Neuronal stem cell (in vitro differentiated cells): ENCODE data around the gene TMEM88.

Source experiments
- DNase-seq: peaks from one replicate; pipeline ENCODE4 v3.0.0-alpha.2; 2013; ENCODE audit warnings: low spot score
- H2AFZ ChIP-seq: one replicate; pipeline ENCODE4 v1.6.1; 2013; ENCODE audit warnings: mild to moderate bottlenecking, low read length, inconsistent platforms
- H2AK5ac ChIP-seq: 2 replicates; pipeline ENCODE4 v1.6.1; 2013; ENCODE audit warnings: low read depth, mild to moderate bottlenecking, inconsistent platforms, low read length, moderate library complexity, mixed read lengths
- H2BK120ac ChIP-seq: 2 replicates; pipeline ENCODE4 v1.6.1; 2013; ENCODE audit warnings: low read depth, mild to moderate bottlenecking, inconsistent platforms, low read length, moderate library complexity, mixed read lengths
- H2BK12ac ChIP-seq: one replicate; pipeline ENCODE4 v1.6.1; 2013; ENCODE audit warnings: low read length, inconsistent platforms
- H2BK15ac ChIP-seq: 2 replicates; pipeline ENCODE4 v1.6.1; 2013; ENCODE audit warnings: mild to moderate bottlenecking, low read length, inconsistent platforms, mixed read lengths
- H2BK5ac ChIP-seq: one replicate; pipeline ENCODE4 v1.6.1; 2013; ENCODE audit warnings: inconsistent platforms, mild to moderate bottlenecking, low read length, moderate library complexity
- H3K14ac ChIP-seq: one replicate; pipeline ENCODE4 v1.6.1; 2013; ENCODE audit warnings: low read length, inconsistent platforms
- H3K18ac ChIP-seq: 2 replicates; pipeline ENCODE4 v1.6.1; 2013; ENCODE audit warnings: low read length, inconsistent platforms
- H3K23ac ChIP-seq: 2 replicates; pipeline ENCODE4 v1.6.1; 2013; ENCODE audit warnings: low read depth, mild to moderate bottlenecking, mixed read lengths, low read length, inconsistent platforms; ENCODE audit not compliant: poor library complexity
- H3K27ac ChIP-seq: replicated peaks from 3 replicates; pipeline ENCODE4 v1.5.1; 2013; ENCODE audit warnings: low read length, inconsistent platforms
- H3K27me3 ChIP-seq, 3 experiments: 2 replicates each; pipeline ENCODE4 v1.6.1; 2013; ENCODE audit warnings: low read length in 3 of 3, mild to moderate bottlenecking in 2 of 3, inconsistent platforms in 1 of 3, low read depth in 1 of 3, mixed read lengths in 1 of 3, moderate library complexity in 1 of 3; ENCODE audit not compliant: control insufficient read depth in 3 of 3, insufficient read depth in 3 of 3
- H3K36me3 ChIP-seq, 2 donors: replicated peaks in 1 of 2; 2 replicates each; pipeline ENCODE4 v1.6.1; 2013; ENCODE audit warnings: low read length in 2 of 2; ENCODE audit not compliant: control insufficient read depth in 2 of 2, insufficient read depth in 2 of 2
- H3K4ac ChIP-seq: 2 replicates; pipeline ENCODE4 v1.6.1; 2013; ENCODE audit warnings: inconsistent platforms, mild to moderate bottlenecking, low read length, moderate library complexity
- H3K4me1 ChIP-seq, 2 donors: 1 replicate in 1 of 2; 2 replicates in 1 of 2; pipeline ENCODE4 v1.6.1; 2013; ENCODE audit warnings: low read length in 2 of 2, low read depth in 1 of 2; ENCODE audit not compliant: control insufficient read depth in 2 of 2, insufficient read depth in 1 of 2
- H3K4me2 ChIP-seq: one replicate; pipeline ENCODE4 v1.6.1; 2013; ENCODE audit warnings: mild to moderate bottlenecking, low read length, inconsistent platforms; ENCODE audit not compliant: insufficient read depth, poor library complexity, severe bottlenecking
- H3K4me3 ChIP-seq, 2 donors: 2 replicates each; pipeline ENCODE4 v1.5.1; 2013; ENCODE audit warnings: low read length in 2 of 2, mild to moderate bottlenecking in 2 of 2, inconsistent platforms in 1 of 2, moderate library complexity in 1 of 2
- H3K79me1 ChIP-seq: one replicate; pipeline ENCODE4 v1.6.1; 2013; ENCODE audit warnings: low read depth, mild to moderate bottlenecking, inconsistent platforms, low read length, moderate library complexity
- H3K9ac ChIP-seq: one replicate; pipeline ENCODE4 v1.6.1; 2013; ENCODE audit warnings: mild to moderate bottlenecking, low read depth, low read length, inconsistent platforms; ENCODE audit not compliant: poor library complexity
- H3K9me3 ChIP-seq, 2 donors: replicated peaks in 1 of 2; 2 replicates each; pipeline versions ENCODE3 to v1.6.1; 2013; ENCODE audit warnings: low read length in 2 of 2, mild to moderate bottlenecking in 2 of 2, inconsistent platforms in 1 of 2, low read depth in 1 of 2, mixed read lengths in 1 of 2, moderate library complexity in 1 of 2; ENCODE audit not compliant: control insufficient read depth in 2 of 2, insufficient read depth in 1 of 2
- H4K8ac ChIP-seq: one replicate; pipeline ENCODE4 v1.6.1; 2013; ENCODE audit warnings: low read depth, mild to moderate bottlenecking, inconsistent platforms, low read length, moderate library complexity
- H4K91ac ChIP-seq: one replicate; pipeline ENCODE4 v1.6.1; 2013; ENCODE audit warnings: low read length, low read depth, mild to moderate bottlenecking, inconsistent platforms; ENCODE audit not compliant: poor library complexity
- WGBS, 2 donors: extraction: QIAGEN DNeasy Blood & Tissue Kit; methylation state at CpG; one replicate each; pipeline ENCODE4 v1.1.7; 2013; ENCODE audit warnings: missing lambda C conversion rate in 2 of 2, mixed read lengths in 1 of 2; ENCODE audit not compliant: insufficient read length in 2 of 2, insufficient replicate concordance in 1 of 2; ENCODE audit errors: extremely low coverage in 2 of 2; 5-methylcytosine and 5-hydroxymethylcytosine counted together

The TMEM88 gene

GRCh38 chr17:7834957-7835813, 19.7 kb upstream of the TMEM88 start:
- WGBS, 2 donors: no CpG with 5 or more reads among the region's 69 CpGs

GRCh38 chr17:7835814-7836595, 18.9 kb upstream of the TMEM88 start:
- Histone ChIP-seq H3K18ac (peak overlapping the region; percentile 95), H3K36me3 (peaks cover 5 to 13% of the 10 kb centered on the region in 2 donors), H2AK5ac (peak overlapping the region; percentile 65), H3K79me1 (no peaks in the 10 kb centered on the region), H3K9ac (peak overlapping the region; percentile 66), H3K4me3 (peak overlapping the region; percentile 79 to 86), H2BK15ac (peak overlapping the region; percentile 41), H4K8ac (no peak overlapping the region), H4K91ac (no peak overlapping the region), H2BK120ac (no peak overlapping the region), H3K4me2 (peak overlapping the region; percentile 100), H3K9me3 (no peaks in the 10 kb centered on the region), H3K23ac (peak overlapping the region; percentile 67), H2BK12ac (no peak overlapping the region), H3K27me3 (peaks cover 0 to 13% (median 8%) of the 10 kb centered on the region in 3 experiments), H3K27ac (peak overlapping the region; percentile 89), H3K14ac (no peak overlapping the region), H2AFZ (peak overlapping the region; percentile 81), H3K4me1 (peaks cover 31 to 40% of the 10 kb centered on the region in 2 donors), H2BK5ac (peak overlapping the region; percentile 96), H3K4ac (peak overlapping the region; percentile 77)
- DNase-seq: no peak
- no CpG with 5 or more reads among the region's 61 CpGs for WGBS, 2 donors

More at GRCh38 chr17:7834957-7835813, 19.7 kb upstream of the TMEM88 start:
- peak overlapping the region; percentile 61 for H2BK12ac ChIP-seq
- H4K8ac ChIP-seq: no peak overlapping the region
- peak overlapping the region; percentile 95 for H2AFZ ChIP-seq
- H4K91ac ChIP-seq: no peak overlapping the region
- H2BK15ac ChIP-seq: no peak overlapping the region
- H3K79me1 ChIP-seq: no peaks in the 10 kb centered on the region
- peak overlapping the region; percentile 67 for H3K23ac ChIP-seq
- peaks cover 0 to 21% (median 8%) of the 10 kb centered on the region in 3 experiments for H3K27me3 ChIP-seq
- H3K14ac ChIP-seq: no peak overlapping the region
- H3K27ac ChIP-seq: peak overlapping the region; percentile 89
- no peak overlapping the region for H2AK5ac ChIP-seq
- H3K4me2 ChIP-seq: peak overlapping the region; percentile 100
- peak overlapping the region; percentile 79 to 86 for H3K4me3 ChIP-seq
- H2BK5ac ChIP-seq: peak overlapping the region; percentile 56
- H3K9ac ChIP-seq: peak overlapping the region; percentile 66
- DNase-seq: peak; percentile 99
- H3K36me3 ChIP-seq: peaks cover 2 to 5% of the 10 kb centered on the region in 2 donors
- peak overlapping the region; percentile 95 for H3K18ac ChIP-seq
- H3K9me3 ChIP-seq: no peaks in the 10 kb centered on the region
- H3K4ac ChIP-seq: no peak overlapping the region
- no peak overlapping the region for H2BK120ac ChIP-seq
- H3K4me1 ChIP-seq: peaks cover 24 to 33% of the 10 kb centered on the region in 2 donors

GRCh38 chr17:7836596-7837407, 18.1 kb upstream of the TMEM88 start:
- no peak overlapping the region for H2BK12ac ChIP-seq
- H3K14ac ChIP-seq: no peak overlapping the region
- H4K91ac ChIP-seq: no peak overlapping the region
- peak overlapping the region; percentile 79 to 86 for H3K4me3 ChIP-seq
- peak overlapping the region; percentile 89 for H3K27ac ChIP-seq
- no peak overlapping the region for H2BK120ac ChIP-seq
- peak overlapping the region; percentile 81 for H2AFZ ChIP-seq
- H3K9ac ChIP-seq: peak overlapping the region; percentile 66
- peak overlapping the region; percentile 96 for H2BK5ac ChIP-seq
- peaks cover 35 to 46% of the 10 kb centered on the region in 2 donors for H3K4me1 ChIP-seq
- H3K36me3 ChIP-seq: peaks cover 5 to 15% of the 10 kb centered on the region in 2 donors
- no peak overlapping the region for H4K8ac ChIP-seq
- no peak overlapping the region for H2AK5ac ChIP-seq
- no peak overlapping the region for H3K23ac ChIP-seq
- peak overlapping the region; percentile 41 for H2BK15ac ChIP-seq
- peak; percentile 98 for DNase-seq
- WGBS, 2 donors: no CpG with 5 or more reads among the region's 19 CpGs
- H3K79me1 ChIP-seq: no peaks in the 10 kb centered on the region
- no peak overlapping the region for H3K4ac ChIP-seq
- H3K18ac ChIP-seq: peak overlapping the region; percentile 95
- H3K27me3 ChIP-seq: peaks cover 0 to 8% (median 5%) of the 10 kb centered on the region in 3 experiments
- no peaks in the 10 kb centered on the region for H3K9me3 ChIP-seq
- peak overlapping the region; percentile 100 for H3K4me2 ChIP-seq
